ENCODE results near the gene RXYLT1.
"Not testable (repeated sequence)": the region's sequence is repeated elsewhere in the genome, so short reads cannot be mapped to it uniquely, and the experiment has no call there.

Gene RXYLT1

GRCh38 chr12:63841011-63841410 lies 61.3 kb downstream of the RXYLT1 start:
- no peak for DNase-seq (ENCODE audit: low read depth)
- no peak overlapping the region for H3K4me3 ChIP-seq (ENCODE audit: low read depth, low read length)
- no peak for TF ChIP-seq CTCF (IDR thresholded peaks at IDR 0.05; ENCODE audit: low read depth, low read length, missing control alignments)
- in situ Hi-C loops (cut with HindIII; ENCODE audit: low sequenced_read_pairs), result no loop called here

GRCh38 chr12:63841571-63841970 lies 61.9 kb downstream of the RXYLT1 start:
- no peak for TF ChIP-seq CTCF (IDR thresholded peaks at IDR 0.05; ENCODE audit: low read depth, low read length, missing control alignments)
- in situ Hi-C loops (cut with HindIII; ENCODE audit: low sequenced_read_pairs), result no loop called here
- DNase-seq (ENCODE audit: low read depth), result no peak
- H3K4me3 ChIP-seq (ENCODE audit: low read depth, low read length), result no peak overlapping the region

GRCh38 chr12:63842750-63843149 lies 63.0 kb downstream of the RXYLT1 start:
- DNase-seq (ENCODE audit: low read depth); H3K4me3 ChIP-seq (ENCODE audit: low read depth, low read length); in situ Hi-C loops (cut with HindIII; ENCODE audit: low sequenced_read_pairs): not testable (repeated sequence)

GRCh38 chr12:63843254-63843720 lies 63.6 kb downstream of the RXYLT1 start:
- in situ Hi-C loops (cut with HindIII; ENCODE audit: low sequenced_read_pairs), result no loop called here
- peak overlapping the region; percentile 75 for H3K4me3 ChIP-seq (ENCODE audit: low read depth, low read length)
- no peak for TF ChIP-seq CTCF (IDR thresholded peaks at IDR 0.05; ENCODE audit: low read depth, low read length, missing control alignments)
- DNase-seq (ENCODE audit: low read depth), result no peak

- in situ Hi-C loops (cut with HindIII; ENCODE audit: low sequenced_read_pairs), result no loop called here
- peak; percentile 83 for TF ChIP-seq CTCF (IDR thresholded peaks at IDR 0.05; ENCODE audit: low read depth, low read length, missing control alignments)
- peak overlapping the region; percentile 75 for H3K4me3 ChIP-seq (ENCODE audit: low read depth, low read length)
- DNase-seq (ENCODE audit: low read depth), result peak; percentile 83
Measured at GRCh38 chr12:63843721-63844390, 64.1 kb downstream of the RXYLT1 start.

GRCh38 chr12:63844391-63845341 lies 65.0 kb downstream of the RXYLT1 start, which contains the start of gene SRGAP1:
TSS of gene SRGAP1 (plus strand) at chr12:63844700. CDS start at chr12:63844817, 117 bp downstream.
- in situ Hi-C loops (cut with HindIII; ENCODE audit: low sequenced_read_pairs), result no loop called here
- TF ChIP-seq CTCF (IDR thresholded peaks at IDR 0.05; ENCODE audit: low read depth, low read length, missing control alignments), result peak; percentile 20
- no peak for DNase-seq (ENCODE audit: low read depth)
- H3K4me3 ChIP-seq (ENCODE audit: low read depth, low read length), result peak within 1 kb of the TSS; percentile 75

Measured in astrocyte of the cerebellum (primary cell).